Stimulated activated CD4-positive, alpha-beta T cell treated with anti-CD3 and anti-CD28 coated beads, Interleukin-12 subunit alpha, Interleukin-12 subunit beta, amount 100 ng/mL, for 4 hours (primary cell): Measurements from ENCODE around the gene TRAF3.

Experiments
- DNase-seq: peaks from one replicate; pipeline ENCODE4 v3.0.0-alpha.2; 2020

Gene TRAF3

DNA sequence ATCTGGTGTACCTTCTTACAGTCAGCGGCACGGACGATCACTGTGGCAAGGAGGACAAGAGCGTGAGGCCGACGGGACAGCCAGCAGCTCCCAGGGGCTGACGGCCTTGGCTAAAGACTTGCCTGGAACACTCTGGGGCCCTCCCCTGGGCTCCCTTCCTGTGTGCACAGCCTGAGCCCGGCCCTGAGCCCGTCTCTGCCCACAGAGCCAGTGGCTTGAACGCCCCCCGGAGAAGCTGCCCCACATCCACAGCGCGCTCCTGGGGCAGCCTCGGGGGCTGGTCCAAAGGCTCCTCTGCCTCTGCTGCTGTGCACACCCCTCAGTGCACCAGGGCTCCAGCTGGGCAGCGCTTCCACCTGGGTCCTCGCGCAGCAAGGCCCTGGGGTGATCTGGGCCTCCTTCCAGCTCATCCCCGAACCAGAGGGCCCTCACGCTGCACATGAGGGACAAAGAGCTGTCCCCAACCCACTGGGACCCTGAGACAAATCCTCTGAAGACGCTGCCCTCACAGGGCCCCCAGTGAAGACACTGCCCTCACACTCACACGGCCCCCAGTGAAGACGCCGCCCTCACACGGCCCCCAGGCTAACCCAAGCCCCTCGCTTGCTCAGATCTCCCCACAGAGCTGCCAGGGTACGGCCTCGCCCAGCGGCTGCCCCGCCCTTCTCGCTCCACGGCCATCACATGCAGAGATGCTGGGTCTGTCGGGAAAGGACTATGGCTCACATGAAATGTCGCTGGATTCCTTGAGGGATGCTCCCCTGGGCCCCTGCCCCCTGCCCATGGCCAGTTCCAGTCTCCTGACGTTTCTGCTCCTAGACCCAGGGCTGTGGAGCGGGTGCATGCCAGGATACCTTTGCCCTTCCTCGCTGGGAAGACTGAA is 167.4 kb downstream of the TRAF3 start:
- no peak for DNase-seq

DNA sequence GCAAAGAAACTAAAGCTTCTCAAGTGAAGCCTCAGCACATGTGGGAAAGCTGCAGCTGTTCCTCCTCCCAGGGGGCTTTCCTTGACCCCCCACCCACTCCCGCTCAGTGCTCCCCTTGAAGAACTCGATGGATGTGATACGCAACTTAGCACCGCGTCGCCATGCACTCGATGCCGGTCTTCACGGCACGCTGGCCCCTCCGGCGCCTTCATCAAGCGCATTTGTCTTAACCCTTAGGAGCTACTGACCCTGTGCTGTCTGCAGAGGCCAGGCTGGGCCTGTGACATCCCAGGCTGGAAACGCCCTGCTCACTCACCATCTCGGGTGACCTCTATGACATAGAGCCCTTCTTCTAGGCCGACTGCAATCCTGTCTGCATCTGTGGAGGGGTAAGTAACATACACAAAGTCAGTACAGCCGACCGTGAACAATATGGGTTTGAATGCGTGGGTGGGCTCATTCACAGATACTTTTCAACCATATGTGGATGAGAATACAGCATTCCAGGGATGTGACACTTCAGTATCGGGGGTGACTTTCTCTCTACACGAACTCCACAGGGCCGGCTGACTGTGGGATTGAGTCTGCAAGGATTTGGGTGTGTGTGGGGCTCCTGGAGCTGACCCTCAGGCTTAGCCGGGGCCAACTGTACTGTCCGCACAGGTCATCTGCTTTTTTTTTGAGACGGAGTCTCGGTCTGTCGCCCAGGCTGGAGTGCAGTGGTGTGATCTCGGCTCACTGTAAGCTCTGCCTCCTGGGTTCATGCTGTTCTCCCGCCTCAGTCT is 168.3 kb downstream of the TRAF3 start:
- DNase-seq = no peak

DNA sequence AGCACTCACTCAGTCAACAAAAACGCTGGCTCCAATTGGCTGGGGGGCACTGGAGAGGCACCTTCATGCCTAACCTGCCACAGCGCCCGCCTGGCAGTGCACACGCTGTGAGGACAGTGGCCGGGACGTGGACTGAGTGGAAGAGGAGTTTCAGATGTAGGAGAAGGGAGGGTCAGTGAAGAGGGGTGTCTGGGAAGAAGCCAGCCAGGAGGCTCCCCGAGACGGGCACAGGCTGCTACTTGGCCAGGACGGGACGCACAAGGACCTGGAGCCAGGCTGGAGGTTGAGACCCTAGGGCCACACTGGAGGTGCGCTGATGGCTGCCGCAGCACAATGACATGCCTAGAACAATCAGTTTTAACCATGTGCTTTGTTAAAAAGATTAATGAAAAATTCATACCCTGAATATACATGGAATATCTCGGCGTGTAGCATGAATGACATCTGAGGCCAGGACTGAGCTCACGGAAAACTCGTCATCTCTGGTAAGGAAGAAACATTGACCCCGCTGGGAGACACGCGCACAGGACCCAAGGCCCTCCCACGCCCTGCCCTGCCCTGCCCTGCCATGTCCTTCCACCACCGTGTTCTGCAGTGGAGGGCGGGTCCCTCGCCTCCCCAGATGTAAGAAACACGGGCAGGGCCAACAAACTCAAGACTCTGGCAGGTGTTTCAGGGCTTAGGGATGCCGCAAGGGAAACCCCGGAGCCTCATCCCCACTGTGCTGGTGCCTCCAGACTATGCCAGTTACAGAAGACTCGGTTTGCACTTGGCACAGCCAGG is 170.3 kb downstream of the TRAF3 start:
- DNase-seq = no peak

DNA sequence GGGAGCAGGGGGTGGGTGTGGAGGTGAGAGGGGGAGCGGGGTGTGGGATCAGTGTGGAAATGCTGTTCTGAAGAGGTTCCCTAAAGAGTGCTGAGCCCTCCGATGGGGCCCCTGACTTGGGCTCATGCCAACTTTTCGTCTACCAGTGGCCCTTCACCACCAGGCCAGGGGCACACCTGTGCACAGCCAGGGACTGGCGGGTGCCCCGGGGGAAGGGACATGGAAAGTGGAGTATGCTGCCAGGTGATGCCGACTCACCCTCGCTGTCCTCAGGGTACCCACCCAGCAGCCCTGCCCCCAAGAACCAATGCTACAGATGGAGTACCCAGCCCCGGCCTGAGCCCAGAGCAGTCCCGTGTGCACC is 171.4 kb downstream of the TRAF3 start:
- no peak for DNase-seq

DNA sequence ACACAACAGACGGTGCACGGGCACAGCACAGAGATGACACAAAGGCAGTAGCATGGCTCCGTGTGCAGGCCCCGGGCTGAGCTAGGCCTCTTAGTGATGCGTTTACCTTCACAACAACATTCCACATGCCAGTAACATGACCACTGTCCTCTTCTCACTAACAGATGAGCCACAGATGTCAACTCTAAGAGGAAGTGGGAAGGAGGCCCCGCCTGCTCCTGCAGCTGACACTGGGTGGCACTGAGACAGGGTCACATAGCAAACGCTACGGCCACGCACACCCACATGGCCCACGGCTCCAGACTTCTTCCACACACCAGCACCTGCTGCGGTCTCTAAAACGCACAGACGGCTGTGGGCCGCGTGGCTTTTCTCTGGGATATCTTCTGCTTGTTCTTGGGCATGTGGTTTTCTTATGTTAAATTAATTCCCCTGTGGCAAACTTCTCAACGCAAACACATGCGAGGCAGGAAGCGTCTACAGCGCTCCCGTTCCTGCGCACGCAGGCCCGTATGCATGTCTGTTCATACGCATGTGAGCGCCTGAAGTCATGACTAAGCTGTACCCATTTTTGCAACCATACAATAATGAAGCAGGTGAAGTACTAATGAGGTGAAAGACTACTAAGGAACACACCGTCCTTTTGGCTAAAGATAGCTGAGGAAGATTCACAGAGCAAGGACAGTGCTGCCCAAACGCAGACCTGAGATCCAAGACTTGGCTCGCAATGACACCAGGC is 172.0 kb downstream of the TRAF3 start:
- DNase-seq = no peak

DNA sequence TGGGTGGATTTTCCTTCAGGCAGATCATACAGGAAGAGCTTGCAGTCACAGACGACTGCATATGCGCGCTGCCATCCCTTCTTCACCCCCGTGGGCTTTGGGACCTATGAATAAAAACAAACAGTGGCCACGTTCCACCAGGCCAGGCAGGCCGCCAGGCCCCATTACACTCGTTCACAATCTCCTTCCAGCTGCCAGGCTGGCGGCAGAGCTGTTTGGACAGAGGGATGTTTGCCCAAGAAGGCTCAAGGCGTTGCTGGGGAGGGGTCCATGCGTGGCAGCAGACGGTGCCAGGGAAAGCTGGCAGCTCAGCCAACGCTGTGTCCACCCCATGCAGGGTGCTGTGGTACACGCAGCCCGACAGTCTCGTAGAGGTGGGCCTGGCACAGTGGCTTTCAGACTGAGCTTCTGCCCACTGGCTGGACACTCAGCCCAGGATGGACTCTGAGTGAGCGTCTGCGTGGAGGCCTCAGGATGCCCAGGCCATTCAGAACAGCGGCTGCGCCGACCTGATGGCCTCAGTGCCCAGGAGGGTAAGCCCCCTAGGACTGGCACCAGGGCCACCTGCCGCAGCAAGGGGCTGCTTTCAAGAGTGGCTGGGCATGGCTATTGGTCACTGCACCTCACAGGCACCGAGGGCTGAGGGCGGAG is 172.7 kb downstream of the TRAF3 start:
- DNase-seq = no peak

DNA sequence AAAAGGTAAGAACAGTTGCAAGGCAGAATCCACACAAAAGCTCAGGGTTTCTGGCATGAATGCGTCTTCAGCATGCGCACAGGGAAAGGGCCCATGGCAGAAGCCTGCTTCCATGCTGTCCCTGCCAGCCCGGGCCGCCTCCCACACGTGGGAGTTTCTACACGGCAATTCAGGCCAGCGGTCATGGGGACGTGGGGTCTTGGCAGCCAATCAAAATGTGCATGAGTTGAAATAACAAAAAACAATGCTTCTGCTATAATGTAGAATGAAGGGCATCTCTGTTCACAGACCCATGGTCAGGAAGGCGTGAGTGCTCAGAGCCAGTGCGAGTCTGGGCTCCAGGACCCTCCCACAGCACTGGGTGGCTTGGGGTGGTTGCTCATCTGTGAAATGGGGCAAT is 173.8 kb downstream of the TRAF3 start:
- no peak for DNase-seq

DNA sequence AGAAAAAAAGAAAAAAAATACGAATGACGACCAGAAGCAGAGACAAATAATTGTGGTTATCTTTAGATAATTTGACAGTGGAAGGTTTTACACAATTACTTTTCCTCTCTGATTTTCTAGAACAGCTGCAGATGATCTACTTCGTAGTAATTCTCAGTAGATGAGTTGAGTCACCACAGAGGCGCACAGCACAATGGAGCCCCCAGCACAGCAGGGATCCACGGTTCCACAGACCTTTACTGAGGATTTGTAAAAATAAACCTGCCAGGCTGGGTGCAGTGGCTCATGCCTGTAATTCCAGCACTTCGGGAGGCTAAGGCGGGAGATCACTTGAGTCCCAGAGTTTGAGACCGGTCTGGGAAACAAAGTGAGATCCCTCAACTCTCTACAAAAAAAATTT is 174.6 kb downstream of the TRAF3 start:
- DNase-seq = no peak

DNA sequence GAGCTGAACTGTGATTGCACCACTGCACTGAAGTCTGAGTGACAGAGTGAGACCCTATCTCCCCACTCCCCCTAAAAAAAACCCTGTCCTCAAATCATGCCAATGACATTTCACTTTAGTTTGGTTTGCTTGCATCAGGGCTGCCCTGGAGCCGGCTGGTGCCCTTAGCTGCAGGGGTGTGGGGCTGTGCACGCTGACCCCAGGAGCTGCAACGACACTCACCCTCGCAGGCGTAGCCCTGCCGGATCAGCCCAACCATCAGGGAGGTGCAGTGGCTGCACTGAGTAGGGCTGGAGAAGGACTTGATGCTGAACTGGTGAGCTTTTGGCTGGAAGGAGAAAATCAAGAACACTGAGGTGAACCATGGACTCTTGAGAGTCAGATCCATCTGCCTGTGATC is 175.0 kb downstream of the TRAF3 start:
- no peak for DNase-seq

DNA sequence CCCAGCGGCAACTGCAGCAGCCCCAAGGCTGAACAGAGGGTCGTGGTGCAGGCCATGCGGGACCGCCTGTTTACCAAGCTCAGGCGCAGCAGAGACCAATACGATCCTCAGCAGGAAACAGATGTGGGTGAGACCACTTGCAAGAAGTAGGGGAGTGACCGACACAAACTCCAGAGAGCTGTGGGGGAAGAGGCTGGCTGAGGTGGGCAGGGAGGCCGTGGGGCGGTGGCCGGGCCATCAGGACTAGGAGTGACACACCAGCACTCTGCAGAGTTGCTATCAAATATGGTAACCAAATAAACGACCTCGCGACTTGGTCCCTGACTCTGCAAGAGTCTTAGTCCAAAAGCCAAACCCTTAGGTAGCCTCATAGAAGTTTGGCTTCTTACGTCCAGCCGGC is 175.9 kb downstream of the TRAF3 start:
- no peak for DNase-seq

DNA sequence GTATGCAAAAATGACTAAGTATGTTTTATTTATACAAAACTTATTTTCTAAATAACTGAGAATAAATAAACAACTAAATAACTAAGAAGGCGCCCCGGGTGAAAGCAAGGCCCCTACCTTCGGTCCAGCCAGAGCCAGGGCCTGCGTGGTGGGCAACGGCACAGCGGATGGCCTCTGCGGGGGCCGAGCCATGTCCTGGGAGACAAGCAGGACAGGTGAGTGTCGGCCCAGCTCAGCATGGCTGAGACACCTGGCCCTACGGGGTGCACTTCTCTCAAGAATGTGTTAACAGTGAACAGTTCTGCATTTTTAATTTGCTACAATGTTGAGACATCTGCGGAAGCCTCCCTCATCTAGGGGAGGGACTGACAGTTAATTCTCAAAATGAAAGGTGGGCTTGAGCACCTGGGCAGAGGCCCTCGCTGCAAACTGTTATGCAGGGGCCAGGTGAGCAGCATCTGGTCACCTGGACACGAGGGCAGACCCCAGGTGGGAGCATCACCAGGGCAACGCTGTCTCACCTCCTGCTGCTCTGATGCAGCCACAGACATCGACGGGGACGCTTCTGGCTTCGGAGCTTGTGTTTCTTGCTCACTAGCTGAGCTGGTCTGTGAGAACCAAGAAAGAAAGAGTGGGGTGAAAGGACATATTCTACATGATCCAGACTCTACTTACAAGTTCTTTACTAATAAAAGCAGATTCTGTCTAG is 177.0 kb downstream of the TRAF3 start:
- DNase-seq = no peak

DNA sequence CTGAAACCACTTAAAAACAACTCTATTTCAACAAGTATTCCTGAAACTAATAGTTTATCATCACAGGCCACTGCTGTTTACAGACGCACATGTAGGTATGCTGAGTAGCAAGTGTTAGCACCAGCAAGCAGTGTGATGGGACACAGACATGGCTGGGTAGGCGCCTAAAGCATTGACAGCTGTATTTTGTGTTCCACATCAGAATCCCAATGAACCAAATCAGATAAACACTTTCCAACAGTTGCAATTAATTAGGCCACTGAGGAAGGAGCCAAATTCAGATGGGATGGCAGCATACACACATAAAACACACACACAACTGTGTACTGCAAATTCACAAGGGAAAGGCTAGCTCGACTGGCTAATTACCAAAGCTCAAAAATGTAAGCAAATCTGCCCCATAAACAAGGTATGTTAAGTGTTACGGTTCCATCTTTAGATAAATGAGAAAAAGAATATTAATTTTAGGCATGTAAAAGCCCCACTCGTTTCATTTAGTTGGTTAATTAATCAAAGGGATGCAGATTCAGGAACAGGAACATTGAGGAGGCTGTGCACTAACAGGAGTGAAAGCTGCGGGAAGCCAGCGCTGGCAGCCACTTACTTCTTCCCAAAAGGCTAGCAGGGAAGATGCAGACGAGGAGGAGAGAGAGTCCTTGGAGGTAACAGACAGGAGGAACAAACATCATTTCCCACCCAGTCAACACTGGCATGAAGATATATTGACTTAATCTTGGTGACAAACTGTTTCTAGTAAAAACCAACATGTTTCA is 178.6 kb downstream of the TRAF3 start:
- DNase-seq = no peak

DNA sequence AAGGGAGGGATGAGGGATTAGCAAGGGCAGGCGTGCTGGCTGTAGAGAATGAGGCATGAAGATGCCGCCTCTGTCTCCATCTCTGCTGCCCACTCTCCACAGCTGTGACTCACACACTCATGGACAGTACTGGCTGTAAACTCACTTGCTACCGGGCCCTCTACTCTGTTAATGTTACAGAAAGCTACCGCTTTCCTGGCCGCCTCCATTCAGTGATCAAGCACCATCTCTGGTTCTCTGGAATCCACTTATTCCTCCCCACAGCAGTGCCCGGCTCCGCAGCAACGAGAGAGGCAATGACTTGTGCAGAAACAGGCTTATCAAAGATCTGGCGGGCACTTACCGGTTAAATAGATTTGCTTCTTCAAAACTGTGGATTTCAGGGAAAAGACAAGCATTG is 180.0 kb downstream of the TRAF3 start:
- no peak for DNase-seq

DNA sequence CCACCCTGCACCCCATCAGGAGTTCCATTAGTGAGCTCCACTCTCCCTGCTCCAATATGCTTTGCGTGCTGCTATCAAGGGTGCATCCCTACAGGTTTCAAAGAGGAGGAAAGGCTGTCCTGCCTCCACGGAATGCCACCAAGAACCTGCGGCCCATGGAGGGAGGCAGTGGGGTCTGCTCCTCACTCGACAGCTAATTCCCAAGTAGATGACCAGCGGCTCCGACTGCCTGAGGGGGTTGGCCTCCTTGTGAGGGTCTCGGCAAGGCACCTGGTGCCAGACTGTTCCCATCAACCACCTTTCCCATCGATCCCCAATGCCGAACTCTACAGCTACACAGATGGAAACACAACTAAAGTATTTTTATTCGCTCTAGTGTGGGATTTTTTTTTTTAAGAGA is 181.2 kb downstream of the TRAF3 start:
- DNase-seq = no peak
